ENCODE measurements around the gene TPP2.
A peak's percentile ranks its signal among the peaks of the same experiment; 100 is the strongest.

Gene TPP2

DNA sequence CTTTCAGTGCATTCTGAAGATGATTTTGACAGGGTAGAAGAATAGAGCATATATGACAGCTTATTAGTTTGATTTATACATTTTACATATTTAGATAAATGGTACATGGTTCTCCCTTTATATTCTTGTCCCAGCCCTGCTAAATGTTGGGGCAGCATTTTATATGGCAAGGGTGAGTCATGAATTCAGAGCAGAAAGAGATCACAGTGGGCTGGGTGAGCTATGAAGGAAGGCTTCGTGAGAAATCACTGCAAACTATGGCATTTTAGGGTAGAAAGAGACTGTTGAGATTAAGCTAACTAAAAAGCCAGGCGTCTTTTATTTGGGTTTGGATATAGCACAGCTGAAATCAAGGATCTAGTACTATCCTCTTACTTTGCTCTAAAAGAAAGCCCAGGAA is 122.0 kb downstream of the TPP2 start:
- H3K27me3 ChIP-seq (ENCODE audit: low read length) = no peaks in the 10 kb centered on the region
- H2AFZ ChIP-seq (ENCODE audit: low read depth, low read length, severe bottlenecking) = no peak overlapping the region
- no peak for TF ChIP-seq EZH2phosphoT487 (conservative IDR thresholded peaks at IDR 0.05; ENCODE audit: low read length)
- TF ChIP-seq, protein P1, sequence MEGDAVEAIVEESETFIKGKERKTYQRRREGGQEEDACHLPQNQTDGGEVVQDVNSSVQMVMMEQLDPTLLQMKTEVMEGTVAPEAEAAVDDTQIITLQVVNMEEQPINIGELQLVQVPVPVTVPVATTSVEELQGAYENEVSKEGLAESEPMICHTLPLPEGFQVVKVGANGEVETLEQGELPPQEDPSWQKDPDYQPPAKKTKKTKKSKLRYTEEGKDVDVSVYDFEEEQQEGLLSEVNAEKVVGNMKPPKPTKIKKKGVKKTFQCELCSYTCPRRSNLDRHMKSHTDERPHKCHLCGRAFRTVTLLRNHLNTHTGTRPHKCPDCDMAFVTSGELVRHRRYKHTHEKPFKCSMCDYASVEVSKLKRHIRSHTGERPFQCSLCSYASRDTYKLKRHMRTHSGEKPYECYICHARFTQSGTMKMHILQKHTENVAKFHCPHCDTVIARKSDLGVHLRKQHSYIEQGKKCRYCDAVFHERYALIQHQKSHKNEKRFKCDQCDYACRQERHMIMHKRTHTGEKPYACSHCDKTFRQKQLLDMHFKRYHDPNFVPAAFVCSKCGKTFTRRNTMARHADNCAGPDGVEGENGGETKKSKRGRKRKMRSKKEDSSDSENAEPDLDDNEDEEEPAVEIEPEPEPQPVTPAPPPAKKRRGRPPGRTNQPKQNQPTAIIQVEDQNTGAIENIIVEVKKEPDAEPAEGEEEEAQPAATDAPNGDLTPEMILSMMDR (IDR thresholded peaks at IDR 0.05; ENCODE audit: insufficient read depth, low read length, poor library complexity, severe bottlenecking) = no peak
- H3K4me2 ChIP-seq (ENCODE audit: low read depth, low read length, poor library complexity, severe bottlenecking) = no peak overlapping the region
- H3K27ac ChIP-seq (ENCODE audit: low read depth, low read length) = no peak overlapping the region
- no peaks in the 10 kb centered on the region for H3K36me3 ChIP-seq (ENCODE audit: low read length)
- no peaks in the 10 kb centered on the region for H3K9me2 ChIP-seq (replicated peaks; ENCODE audit: insufficient read depth, low read length)
- no peaks in the 10 kb centered on the region for H3K9me3 ChIP-seq (ENCODE audit: insufficient read depth, low read length)
- H3K4me3 ChIP-seq (ENCODE audit: insufficient read depth, low read length, poor library complexity, severe bottlenecking) = no peak overlapping the region
- no peaks in the 10 kb centered on the region for H3K79me2 ChIP-seq (ENCODE audit: insufficient read depth, low read length)
- no peaks in the 10 kb centered on the region for H3F3A ChIP-seq (ENCODE audit: insufficient read depth)
- H3K9ac ChIP-seq (ENCODE audit: low read length) = no peak overlapping the region
- no peaks in the 10 kb centered on the region for H4K20me1 ChIP-seq (ENCODE audit: low read depth, low read length)

DNA sequence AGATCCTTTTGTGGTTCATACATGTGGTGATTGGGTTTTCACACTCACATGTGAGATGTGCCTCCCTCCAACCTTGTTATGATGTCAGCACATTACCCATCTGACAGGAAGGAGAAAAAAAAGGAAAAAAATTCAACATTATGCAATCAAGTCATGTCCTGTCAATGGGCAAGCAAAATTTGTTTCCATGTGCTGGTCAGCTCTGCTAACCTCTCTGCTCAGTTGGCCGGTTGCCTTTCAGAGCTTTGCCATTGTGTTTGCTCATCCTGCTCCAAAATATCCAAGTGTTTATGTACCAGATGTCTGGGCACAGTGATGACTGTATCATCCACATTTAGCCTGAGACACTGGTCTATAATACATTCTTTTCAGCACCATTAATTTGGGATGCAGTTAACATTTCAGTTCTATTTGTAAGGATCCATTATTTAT is 125.0 kb downstream of the TPP2 start:
- Histone ChIP-seq H4K20me1 (ENCODE audit: low read depth, low read length) (no peaks in the 10 kb centered on the region), H3K4me3 (ENCODE audit: insufficient read depth, low read length, poor library complexity, severe bottlenecking) (no peak overlapping the region), H3F3A (ENCODE audit: insufficient read depth) (no peaks in the 10 kb centered on the region), H3K9ac (ENCODE audit: low read length) (no peak overlapping the region), H2AFZ (ENCODE audit: low read depth, low read length, severe bottlenecking) (no peak overlapping the region), H3K27ac (ENCODE audit: low read depth, low read length) (no peak overlapping the region), H3K9me3 (ENCODE audit: insufficient read depth, low read length) (no peaks in the 10 kb centered on the region), H3K36me3 (ENCODE audit: low read length) (no peaks in the 10 kb centered on the region), H3K79me2 (ENCODE audit: insufficient read depth, low read length) (no peaks in the 10 kb centered on the region), H3K27me3 (ENCODE audit: low read length) (no peaks in the 10 kb centered on the region), H3K9me2 (replicated peaks; ENCODE audit: insufficient read depth, low read length) (no peaks in the 10 kb centered on the region), H3K4me2 (ENCODE audit: low read depth, low read length, poor library complexity, severe bottlenecking) (no peak overlapping the region)
- TF ChIP-seq, protein P1 (IDR thresholded peaks at IDR 0.05; ENCODE audit: insufficient read depth, low read length, poor library complexity, severe bottlenecking) = no peak
- no peak for TF ChIP-seq EZH2phosphoT487 (conservative IDR thresholded peaks at IDR 0.05; ENCODE audit: low read length)

DNA sequence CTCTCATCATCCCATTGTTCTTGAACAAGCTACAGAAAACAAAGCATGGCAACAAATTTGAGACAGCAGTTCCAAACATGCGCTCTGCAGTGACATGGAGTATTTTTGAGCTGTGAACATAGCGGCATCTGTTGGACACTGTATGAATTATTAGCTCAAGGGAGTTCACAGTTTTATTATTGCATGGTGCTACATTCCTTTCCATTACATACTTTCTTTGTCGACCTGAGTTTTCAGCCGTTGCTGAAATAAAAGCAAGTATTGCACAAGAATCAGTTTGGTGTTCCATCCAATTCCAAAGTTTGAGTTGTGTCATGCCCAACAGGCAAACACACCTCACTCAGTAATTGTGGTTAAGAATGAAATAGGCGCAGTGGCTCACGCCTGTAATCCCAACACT is 128.1 kb downstream of the TPP2 start:
- Histone ChIP-seq H3K4me3 (ENCODE audit: insufficient read depth, low read length, poor library complexity, severe bottlenecking) (no peak overlapping the region), H2AFZ (ENCODE audit: low read depth, low read length, severe bottlenecking) (no peak overlapping the region), H3K9ac (ENCODE audit: low read length) (no peak overlapping the region), H3K4me2 (ENCODE audit: low read depth, low read length, poor library complexity, severe bottlenecking) (no peak overlapping the region), H3K9me2 (replicated peaks; ENCODE audit: insufficient read depth, low read length) (no peaks in the 10 kb centered on the region), H3K27ac (ENCODE audit: low read depth, low read length) (no peak overlapping the region), H3F3A (ENCODE audit: insufficient read depth) (no peaks in the 10 kb centered on the region), H3K27me3 (ENCODE audit: low read length) (no peaks in the 10 kb centered on the region), H3K36me3 (ENCODE audit: low read length) (no peaks in the 10 kb centered on the region), H3K9me3 (ENCODE audit: insufficient read depth, low read length) (no peaks in the 10 kb centered on the region), H3K79me2 (ENCODE audit: insufficient read depth, low read length) (no peaks in the 10 kb centered on the region), H4K20me1 (ENCODE audit: low read depth, low read length) (no peaks in the 10 kb centered on the region)
- no peak for TF ChIP-seq EZH2phosphoT487 (conservative IDR thresholded peaks at IDR 0.05; ENCODE audit: low read length)
- TF ChIP-seq, protein P1 (IDR thresholded peaks at IDR 0.05; ENCODE audit: insufficient read depth, low read length, poor library complexity, severe bottlenecking) = peak; percentile 26

Data from SU-DHL-6 (cell line).